Parathyroid adenoma (tissue), 2 donors: ENCODE measurements around the gene NDST1.

Experiments used
- H2AFZ ChIP-seq: fragments of 300-600 bp; sonication (generic); one replicate; pipeline ENCODE4 v1.7.0; 2017; ENCODE audit warnings: antibody characterized with exemption, mild to moderate bottlenecking
- H3K27ac ChIP-seq: fragments of 300-600 bp; sonication (generic); one replicate; pipeline ENCODE4 v1.7.0; 2017
- H3K27me3 ChIP-seq: fragments of 300-600 bp; sonication (generic); one replicate; pipeline ENCODE4 v1.7.0; 2017; ENCODE audit warnings: low read length; ENCODE audit not compliant: control insufficient read depth, insufficient read depth
- H3K36me3 ChIP-seq: fragments of 300-600 bp; sonication (generic); one replicate; pipeline ENCODE4 v1.7.0; 2017; ENCODE audit warnings: low read length; ENCODE audit not compliant: control insufficient read depth, insufficient read depth
- H3K4me1 ChIP-seq: fragments of 300-600 bp; sonication (generic); one replicate; pipeline ENCODE4 v1.7.0; 2017; ENCODE audit warnings: control low read depth
- H3K4me2 ChIP-seq: fragments of 300-600 bp; sonication (generic); one replicate; pipeline ENCODE4 v1.7.0; 2017; ENCODE audit warnings: low read length
- H3K4me3 ChIP-seq: fragments of 300-600 bp; sonication (generic); one replicate; pipeline ENCODE4 v1.7.0; 2017; ENCODE audit warnings: low read depth, low read length
- H3K79me2 ChIP-seq: fragments of 300-600 bp; sonication (generic); one replicate; pipeline ENCODE4 v1.7.0; 2017; ENCODE audit warnings: control low read depth
- H3K9ac ChIP-seq: fragments of 300-600 bp; sonication (generic); one replicate; pipeline ENCODE4 v1.7.0; 2017; ENCODE audit warnings: mild to moderate bottlenecking
- H3K9me3 ChIP-seq: fragments of 300-600 bp; sonication (generic); one replicate; pipeline ENCODE4 v1.7.0; 2017; ENCODE audit warnings: low read length; ENCODE audit not compliant: control insufficient read depth
- TF ChIP-seq, protein P1 (sequence below): fragments of 300-600 bp; sonication (generic); IDR thresholded peaks from one replicate; pipeline ENCODE4 v1.7.0; 2017; ENCODE audit warnings: antibody characterized with exemption, mild to moderate bottlenecking
- donor health status: primary hyperparathyroidism.

Gene NDST1

DNA sequence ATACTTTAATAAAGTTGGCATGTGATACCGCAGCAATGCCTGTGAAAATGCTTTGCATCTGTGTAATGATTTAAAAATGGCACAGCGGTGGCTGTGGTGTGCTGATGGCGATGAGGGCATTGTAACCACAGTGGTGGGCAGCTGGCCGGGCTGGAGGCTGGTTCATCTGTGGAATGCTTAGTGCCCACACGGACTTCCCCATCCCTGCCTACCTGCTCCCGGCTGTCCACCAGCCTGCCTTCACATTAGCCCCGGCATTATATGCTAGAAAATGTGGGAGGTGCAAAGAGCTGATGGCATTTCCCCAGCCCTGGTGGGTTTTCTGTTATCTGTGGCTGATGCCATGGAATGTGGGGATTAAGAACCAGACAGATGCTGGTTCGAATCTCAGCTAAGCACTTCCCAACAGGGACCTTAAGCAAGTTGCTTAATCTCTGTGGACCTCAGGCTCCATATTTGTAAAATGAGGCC lies 2.9 kb upstream of the NDST1 start:
- Histone ChIP-seq H2AFZ (no peak overlapping the region), H3K27me3 (no peaks in the 10 kb centered on the region), H3K4me2 (no peak overlapping the region), H3K9ac (no peak overlapping the region), H3K36me3 (no peaks in the 10 kb centered on the region), H3K9me3 (no peaks in the 10 kb centered on the region), H3K4me1 (peaks cover 70% of the 10 kb centered on the region), H3K27ac (peak overlapping the region; percentile 66), H3K4me3 (no peak overlapping the region), H3K79me2 (peaks cover 49% of the 10 kb centered on the region)
- TF ChIP-seq, protein P1, sequence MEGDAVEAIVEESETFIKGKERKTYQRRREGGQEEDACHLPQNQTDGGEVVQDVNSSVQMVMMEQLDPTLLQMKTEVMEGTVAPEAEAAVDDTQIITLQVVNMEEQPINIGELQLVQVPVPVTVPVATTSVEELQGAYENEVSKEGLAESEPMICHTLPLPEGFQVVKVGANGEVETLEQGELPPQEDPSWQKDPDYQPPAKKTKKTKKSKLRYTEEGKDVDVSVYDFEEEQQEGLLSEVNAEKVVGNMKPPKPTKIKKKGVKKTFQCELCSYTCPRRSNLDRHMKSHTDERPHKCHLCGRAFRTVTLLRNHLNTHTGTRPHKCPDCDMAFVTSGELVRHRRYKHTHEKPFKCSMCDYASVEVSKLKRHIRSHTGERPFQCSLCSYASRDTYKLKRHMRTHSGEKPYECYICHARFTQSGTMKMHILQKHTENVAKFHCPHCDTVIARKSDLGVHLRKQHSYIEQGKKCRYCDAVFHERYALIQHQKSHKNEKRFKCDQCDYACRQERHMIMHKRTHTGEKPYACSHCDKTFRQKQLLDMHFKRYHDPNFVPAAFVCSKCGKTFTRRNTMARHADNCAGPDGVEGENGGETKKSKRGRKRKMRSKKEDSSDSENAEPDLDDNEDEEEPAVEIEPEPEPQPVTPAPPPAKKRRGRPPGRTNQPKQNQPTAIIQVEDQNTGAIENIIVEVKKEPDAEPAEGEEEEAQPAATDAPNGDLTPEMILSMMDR: no peak

DNA sequence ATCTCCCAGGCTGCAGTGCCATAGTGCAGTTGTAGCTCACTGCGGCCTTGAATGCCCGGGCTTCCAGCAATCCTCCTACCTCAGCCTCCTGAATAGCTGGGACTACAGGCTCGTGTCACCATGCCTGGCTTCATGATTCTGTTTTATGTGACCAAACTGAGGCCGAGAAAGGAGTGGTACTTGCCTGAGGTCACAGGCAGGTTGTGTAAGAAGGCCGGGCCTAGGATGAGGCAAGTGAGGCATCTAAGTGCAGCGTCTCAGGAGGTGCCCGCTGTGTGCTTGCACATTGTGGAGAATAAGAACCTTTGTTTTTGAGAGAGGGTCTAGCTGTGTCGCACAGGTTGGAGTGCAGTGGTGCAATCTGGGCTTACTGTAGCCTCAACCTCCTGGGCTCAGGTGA lies 2.1 kb upstream of the NDST1 start:
- Histone ChIP-seq H3K27ac (no peak overlapping the region), H3K9ac (no peak overlapping the region), H3K36me3 (no peaks in the 10 kb centered on the region), H3K4me3 (no peak overlapping the region), H3K79me2 (peaks cover 44% of the 10 kb centered on the region), H2AFZ (no peak overlapping the region), H3K27me3 (no peaks in the 10 kb centered on the region), H3K4me1 (peaks cover 70% of the 10 kb centered on the region), H3K4me2 (no peak overlapping the region), H3K9me3 (no peaks in the 10 kb centered on the region)
- TF ChIP-seq, protein P1: no peak

DNA sequence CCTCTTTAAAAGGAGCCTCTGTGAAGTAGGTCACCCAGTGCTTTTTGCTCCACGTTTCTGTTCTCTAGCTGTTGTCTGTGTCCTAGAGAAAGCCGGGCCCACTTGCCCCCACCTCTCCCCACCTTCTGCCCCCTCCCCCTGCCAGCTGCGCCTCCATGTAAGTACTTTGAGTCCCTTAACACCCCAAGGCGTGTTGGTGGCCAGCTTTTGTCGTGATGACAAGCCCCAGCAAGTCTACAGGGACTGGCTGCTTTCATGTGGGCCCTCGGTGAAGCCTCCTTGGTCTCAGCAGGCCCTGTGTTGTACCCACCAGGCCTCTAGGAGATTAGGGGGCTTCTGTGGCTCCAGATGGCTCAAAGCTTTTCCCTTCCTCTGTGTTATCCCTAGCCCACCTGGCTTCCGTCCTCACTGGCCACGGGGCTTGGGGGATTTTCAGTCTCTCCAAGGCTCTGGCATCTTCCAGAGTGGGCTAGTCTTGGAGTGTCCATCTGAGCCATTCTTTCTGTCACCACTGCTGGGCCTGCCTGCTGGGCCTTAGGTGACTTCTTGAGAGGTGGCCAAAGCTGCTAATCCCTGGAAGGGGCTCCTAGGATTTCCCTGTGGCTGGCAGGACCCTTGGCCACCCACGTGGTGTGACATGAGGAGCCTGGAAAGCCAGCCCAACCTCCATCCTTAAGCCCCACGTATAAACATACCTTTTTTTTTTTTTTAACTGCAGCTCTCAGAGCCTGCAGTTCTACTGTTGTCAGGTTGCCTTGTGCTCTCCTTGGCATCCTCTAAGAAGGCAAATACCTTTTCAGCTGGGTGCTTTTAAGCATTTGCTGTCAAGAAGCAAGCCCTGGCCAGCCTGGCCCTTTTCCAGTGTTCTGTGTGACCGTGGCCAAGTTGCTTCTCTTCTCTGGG lies 1.1 kb upstream of the NDST1 start:
- H3K27ac ChIP-seq: peak overlapping the region; percentile 80
- no peaks in the 10 kb centered on the region for H3K9me3 ChIP-seq

DNA sequence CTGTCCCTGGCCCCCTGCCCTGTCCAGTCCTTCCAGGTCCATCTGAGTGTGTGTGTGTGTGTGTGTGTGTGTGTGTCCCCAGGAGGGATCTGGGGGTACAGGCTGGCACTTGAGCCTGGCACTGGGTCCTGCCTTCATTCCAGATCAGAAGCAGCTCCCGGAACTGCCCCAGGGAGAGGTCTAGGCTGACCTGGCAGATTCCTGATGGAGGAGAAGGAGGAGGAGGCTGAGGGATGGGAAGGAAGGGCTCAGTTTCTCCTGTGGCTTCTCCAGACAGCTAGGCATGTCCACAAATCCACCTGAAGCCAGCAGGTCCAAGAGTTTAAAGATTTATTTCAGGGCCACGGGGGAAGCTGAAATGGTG lies 328 bp downstream of the NDST1 start:
- Histone ChIP-seq H3K4me3 (no peak overlapping the region), H3K36me3 (no peaks in the 10 kb centered on the region), H3K4me1 (peaks cover 62% of the 10 kb centered on the region), H3K27me3 (no peaks in the 10 kb centered on the region), H3K9me3 (no peaks in the 10 kb centered on the region), H3K79me2 (peaks cover 53% of the 10 kb centered on the region), H2AFZ (no peak overlapping the region), H3K9ac (no peak overlapping the region), H3K27ac (peak overlapping the region; percentile 80), H3K4me2 (peak overlapping the region; percentile 4)
- TF ChIP-seq, protein P1: no peak

More for the DNA sequence above, 1.1 kb upstream of the NDST1 start:
- Histone ChIP-seq H2AFZ (no peak overlapping the region), H3K79me2 (peaks cover 49% of the 10 kb centered on the region), H3K4me3 (no peak overlapping the region), H3K36me3 (no peaks in the 10 kb centered on the region), H3K27me3 (no peaks in the 10 kb centered on the region), H3K4me2 (no peak overlapping the region), H3K4me1 (peaks cover 68% of the 10 kb centered on the region), H3K9ac (no peak overlapping the region)
- TF ChIP-seq, protein P1: no peak
